RKO (cell line): ENCODE results near the gene MRAP.
"Not testable (repeated sequence)": the region's sequence is repeated elsewhere in the genome, so short reads cannot be mapped to it uniquely, and the experiment has no call there.

ENCODE experiments used
- DNase-seq: peaks from one replicate; pipeline ENCODE4 v3.0.0-alpha.2; 2016; ENCODE audit warnings: low spot score

MRAP gene

DNA sequence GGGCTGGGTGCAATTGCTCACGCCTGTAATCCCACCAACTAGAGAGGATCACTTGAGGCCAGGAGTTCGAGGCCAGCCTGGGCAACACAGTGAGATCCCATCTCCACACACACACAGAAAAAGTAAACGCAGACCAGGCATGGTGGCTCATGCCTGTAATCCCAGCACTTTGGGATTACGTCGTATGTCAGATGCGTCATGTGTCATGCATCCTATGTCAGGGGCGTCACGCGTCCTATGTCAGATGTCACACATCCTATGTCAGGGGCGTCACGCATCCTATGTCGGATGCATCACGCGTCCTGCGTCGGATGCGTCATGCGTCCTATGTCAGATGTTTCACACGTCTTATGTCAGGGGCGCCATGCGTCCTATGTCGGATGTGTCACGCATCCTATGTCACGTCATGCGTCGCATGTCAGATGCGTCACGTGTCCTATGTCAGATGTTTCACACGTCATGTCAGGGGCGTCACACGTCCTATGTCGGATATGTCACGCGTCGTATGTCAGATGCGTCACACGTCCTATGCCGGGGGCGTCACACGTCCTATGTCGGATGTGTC lies 1.5 kb downstream of the MRAP start:
- no peak for DNase-seq

DNA sequence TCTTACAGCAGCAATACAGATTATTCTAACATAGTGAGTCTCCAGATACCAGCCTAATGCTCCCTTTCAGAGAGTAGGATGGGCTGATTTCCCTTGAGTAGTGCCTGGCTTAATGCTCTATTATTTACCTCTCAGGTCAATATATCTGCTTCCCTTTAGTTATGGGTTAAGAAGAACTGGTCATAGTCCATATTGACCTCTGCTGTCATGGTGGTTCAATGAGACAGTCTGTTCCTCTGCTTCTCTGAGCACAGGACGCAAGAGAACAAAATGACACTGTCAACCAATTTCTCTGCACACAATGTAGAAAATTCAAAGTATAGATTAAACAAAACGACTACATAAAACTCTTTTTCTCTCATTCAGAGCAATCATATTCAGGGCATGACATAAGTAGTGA lies 2.9 kb downstream of the MRAP start:
- no peak for DNase-seq

GRCh38 chr21:32302560-32302959 lies 3.9 kb downstream of the MRAP start:
- DNase-seq = no peak

DNA sequence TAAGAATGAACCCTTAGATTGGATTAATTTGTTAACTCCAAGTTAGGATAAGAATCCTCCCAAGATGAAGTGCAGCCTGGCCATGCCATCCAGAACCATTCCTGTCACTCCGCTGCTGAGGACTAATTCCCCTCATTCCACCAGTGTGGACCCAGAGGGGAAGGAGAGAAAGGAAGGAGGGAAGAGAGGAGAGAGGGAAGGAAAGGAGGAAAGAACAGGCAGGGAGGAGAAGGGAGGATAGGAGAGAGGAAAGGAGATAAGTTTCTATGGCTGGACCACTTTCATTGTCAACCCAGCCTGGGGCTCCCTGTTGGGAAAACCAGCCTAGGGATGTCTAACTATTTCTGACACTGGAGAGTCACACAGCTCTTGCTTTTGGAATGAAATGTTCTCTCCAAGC lies 4.7 kb downstream of the MRAP start:
- no peak for DNase-seq

- DNase-seq = no peak
These were observed 6.3 kb downstream of the MRAP start for GRCh38 chr21:32304998-32305397.

DNA sequence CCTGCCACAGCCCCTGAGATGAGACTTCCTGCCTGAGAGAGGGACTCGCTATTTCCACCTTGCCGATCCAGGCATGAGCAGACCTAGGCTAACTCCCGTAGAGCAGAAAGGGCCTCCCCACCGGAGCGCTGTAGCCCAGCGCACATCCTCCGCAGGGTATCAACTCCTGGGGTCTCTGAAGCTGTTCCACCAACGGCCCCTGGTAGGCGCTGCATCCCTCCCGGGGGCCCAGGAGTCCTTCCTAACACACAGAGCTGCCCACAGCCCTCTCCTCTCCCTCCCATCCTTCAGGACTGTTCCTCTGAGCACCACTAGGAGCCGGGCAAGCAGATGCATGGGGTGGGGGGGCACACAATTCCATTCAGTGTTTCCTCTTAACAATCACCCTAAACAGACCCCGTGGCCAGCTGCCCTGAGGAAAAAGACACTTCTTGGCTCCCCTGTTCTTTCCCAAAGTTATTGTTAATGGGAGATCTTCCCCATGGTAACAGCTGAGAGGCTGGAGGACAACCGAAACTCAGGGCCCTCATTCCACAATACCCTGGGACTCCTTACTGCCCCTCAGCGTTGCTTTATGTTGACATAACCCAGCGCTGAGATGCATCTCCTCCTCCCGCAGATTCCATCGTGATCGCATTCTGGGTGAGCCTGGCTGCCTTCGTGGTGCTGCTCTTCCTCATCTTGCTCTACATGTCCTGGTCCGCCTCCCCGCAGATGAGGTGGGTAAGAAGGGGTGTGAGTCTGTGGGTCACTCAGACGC lies 7.5 kb downstream of the MRAP start:
- DNase-seq = no peak

- no peak for DNase-seq
These were observed 9.1 kb downstream of the MRAP start for GRCh38 chr21:32307706-32308105.

- DNase-seq = no peak
These were observed 10.0 kb downstream of the MRAP start for GRCh38 chr21:32308696-32309095.

DNA sequence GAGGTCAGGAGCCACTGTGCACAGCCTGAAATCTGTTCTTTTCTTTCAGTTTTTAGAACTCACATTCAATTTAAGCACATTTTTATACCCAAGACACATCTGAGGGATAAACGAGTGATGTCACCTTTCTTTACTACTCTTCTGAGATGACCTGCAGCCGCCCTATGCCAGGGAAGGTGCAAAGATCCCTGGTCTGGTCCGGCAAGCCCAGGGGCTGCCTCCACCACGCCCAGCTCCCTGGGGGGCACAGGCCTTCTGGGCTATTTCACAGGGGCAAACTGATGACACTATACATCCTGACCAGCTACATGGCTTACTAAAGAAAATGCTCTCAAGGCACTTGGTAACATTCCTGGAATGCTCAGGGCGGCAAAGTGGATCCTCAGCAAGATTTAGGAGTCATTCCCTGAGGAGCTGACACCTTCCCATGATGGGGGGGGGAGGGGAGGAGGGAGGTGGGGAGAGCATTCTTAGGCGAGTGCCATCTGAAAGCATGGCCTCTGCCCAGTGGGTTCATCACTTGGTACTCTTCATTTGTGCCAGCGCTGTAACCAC lies 11.3 kb downstream of the MRAP start:
- DNase-seq = no peak

- DNase-seq = not testable (repeated sequence)
These were observed 12.3 kb downstream of the MRAP start for GRCh38 chr21:32310976-32311375.

GRCh38 chr21:32311621-32312020 lies 13.0 kb downstream of the MRAP start:
- no peak for DNase-seq

DNA sequence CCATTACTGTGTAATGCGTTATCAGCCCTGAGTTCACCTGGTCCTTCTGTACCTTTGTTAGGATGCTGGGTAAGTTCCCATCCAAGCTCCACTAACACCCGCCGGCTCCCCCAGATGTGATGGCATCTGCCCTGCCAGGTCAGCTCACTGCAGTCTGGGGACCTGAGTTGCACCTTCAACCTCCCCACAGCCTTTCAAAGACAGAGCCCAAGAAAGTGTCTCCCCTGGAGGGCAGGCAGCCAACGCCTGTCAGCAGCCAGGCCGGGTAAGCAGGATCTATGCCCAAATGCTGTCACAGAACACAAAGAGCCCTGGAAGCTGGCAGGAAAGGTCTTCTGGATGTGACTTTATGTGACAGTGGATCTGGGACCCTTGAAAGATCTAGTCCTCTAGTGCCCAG lies 13.7 kb downstream of the MRAP start:
- DNase-seq = no peak

DNA sequence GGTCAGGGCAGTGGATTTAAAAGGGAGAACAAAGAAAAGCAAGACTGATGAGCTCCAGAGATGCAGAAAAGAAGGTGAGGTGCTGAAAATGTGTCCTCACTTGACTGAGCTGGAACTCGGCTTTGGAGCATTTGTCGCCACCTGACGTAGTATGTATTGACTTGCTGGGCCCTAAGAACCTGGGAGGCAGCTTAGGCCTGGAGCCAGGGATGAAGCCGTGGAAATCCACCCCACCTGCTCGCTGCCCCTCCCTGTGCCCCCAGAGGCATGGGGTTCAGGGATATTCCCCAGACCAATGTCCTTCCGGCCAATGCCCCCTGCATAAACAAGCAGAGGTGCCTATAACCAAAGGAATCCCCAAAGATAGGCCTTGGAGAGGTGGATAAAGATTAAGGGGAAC lies 14.3 kb downstream of the MRAP start:
- DNase-seq = no peak

DNA sequence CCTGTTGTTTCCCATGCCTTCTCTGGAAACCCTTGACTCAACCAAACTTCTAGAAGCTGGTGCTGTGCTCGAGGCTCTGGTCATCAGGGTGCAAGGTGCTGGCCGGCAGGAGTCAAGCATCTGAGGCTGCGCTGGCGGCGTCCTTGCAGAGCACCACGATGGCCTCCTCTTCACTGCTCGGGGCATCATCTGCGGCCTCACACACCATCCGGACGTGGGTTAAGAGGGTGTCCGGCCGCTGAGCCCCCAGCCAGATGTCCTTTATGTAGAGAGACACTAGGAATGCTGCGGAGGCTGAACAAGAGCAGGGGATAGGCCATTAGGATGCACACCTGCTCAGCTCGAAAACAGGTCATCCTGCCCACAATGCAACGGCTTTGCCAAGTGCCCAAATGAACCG lies 16.2 kb downstream of the MRAP start:
- DNase-seq = no peak

DNA sequence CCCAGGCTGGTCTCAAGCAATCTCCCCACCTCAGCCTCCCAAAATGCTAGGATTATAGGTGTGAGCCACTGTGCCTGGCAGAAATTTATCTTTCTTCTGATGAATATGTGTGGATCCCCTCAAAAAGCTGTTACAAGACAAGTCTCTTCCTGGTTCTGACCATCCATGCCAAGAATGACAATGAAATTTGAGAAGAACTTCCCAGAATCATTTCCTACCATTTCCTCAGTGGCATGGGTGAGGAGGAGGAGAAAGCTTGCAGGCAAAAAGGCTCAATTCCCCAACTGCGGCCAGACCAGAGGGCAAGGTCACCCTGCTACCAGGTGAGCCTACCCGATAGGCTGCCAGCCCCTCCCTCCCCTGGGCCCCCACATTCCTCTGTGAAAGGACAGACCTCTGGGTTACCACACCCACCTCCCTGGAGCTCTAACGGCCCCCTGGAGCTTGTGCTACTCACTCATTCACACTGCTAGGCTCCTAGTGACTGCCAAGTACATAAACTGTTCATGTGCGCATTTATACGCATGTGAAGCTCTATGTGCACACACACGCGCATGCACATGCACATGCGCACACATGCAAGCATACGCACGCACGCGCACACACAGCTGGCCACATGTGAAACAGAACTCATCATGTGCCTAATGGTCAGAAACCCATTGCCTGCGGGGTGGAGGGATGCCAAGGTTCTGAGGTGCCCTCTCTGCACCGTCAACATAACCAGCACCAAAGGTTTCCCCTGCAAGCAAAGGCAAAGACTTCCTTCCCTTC lies 17.0 kb downstream of the MRAP start:
- DNase-seq = no peak

- DNase-seq = no peak
These were observed 17.9 kb downstream of the MRAP start for GRCh38 chr21:32316361-32317215.

GRCh38 chr21:32317726-32318125 lies 19.1 kb downstream of the MRAP start:
- no peak for DNase-seq

GRCh38 chr21:32319012-32319411 lies 20.4 kb downstream of the MRAP start:
- no peak for DNase-seq

- DNase-seq = no peak
These were observed 21.4 kb downstream of the MRAP start for GRCh38 chr21:32320059-32320458.

- DNase-seq = no peak
These were observed 22.1 kb downstream of the MRAP start for GRCh38 chr21:32320726-32321125.

DNA sequence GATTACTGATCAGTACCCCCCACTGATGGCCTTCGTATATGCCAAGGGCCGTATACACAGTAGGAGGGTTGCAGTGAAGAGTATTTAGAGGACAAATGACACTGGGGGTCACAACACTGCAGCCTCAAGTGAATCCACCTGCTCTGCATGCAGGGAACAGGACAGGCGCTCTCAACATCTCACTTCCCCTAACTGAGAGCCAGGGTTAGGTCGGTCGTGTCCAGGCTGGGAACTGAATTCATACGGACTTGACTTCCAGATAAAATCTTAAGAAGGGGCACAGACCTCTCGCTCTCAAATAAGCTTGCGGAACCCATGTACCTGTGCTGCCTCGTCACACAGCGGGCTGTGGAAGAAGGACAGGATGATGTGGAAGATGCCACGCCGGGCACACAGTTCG lies 22.8 kb downstream of the MRAP start:
- DNase-seq = no peak

GRCh38 chr21:32322103-32322502 lies 23.4 kb downstream of the MRAP start:
- no peak for DNase-seq
